Astrocyte (in vitro differentiated cells and primary cell): ENCODE measurements around the gene CCR4. TPM values are rescaled to one million over a fixed set of nuclear protein-coding genes. Genes with fewer than 3 reads are reported as not detected.

ENCODE experiments used
- DNase-seq: peaks from one replicate; pipeline ENCODE4 v3.0.0-alpha.2; 2010; ENCODE audit warnings: low read depth
- FAIRE-seq: peaks from 2 replicates; lab custom pipeline; 2011; peaks lifted over from hg19 to GRCh38; lab: Jason Lieb, UNC
- H2AFZ ChIP-seq: 2 replicates; pipeline ENCODE4 v1.6.0; 2012; ENCODE audit warnings: low read depth, low read length, inconsistent platforms
- H3K27ac ChIP-seq: 2 replicates; pipeline ENCODE4 v1.5.1; 2011; ENCODE audit warnings: low read depth, low read length, inconsistent platforms
- H3K27me3 ChIP-seq: 2 replicates; pipeline ENCODE4 v1.6.0; 2011; ENCODE audit warnings: low read length, inconsistent platforms; ENCODE audit not compliant: insufficient read depth
- H3K36me3 ChIP-seq: 2 replicates; pipeline ENCODE4 v1.5.1; 2011; ENCODE audit warnings: low read length, inconsistent platforms; ENCODE audit not compliant: insufficient read depth
- H3K4me1 ChIP-seq: 2 replicates; pipeline ENCODE4 v1.5.1; 2011; ENCODE audit warnings: low read length, inconsistent platforms; ENCODE audit not compliant: insufficient read depth
- H3K4me2 ChIP-seq: 2 replicates; pipeline ENCODE4 v1.6.0; 2012; ENCODE audit warnings: low read length, inconsistent platforms
- H3K4me3 ChIP-seq: 2 replicates; pipeline ENCODE4 v1.5.1; 2011; ENCODE audit warnings: low read depth, mild to moderate bottlenecking, low read length, inconsistent platforms; ENCODE audit not compliant: insufficient read depth
- H3K79me2 ChIP-seq: 2 replicates; pipeline ENCODE4 v1.6.0; 2012; ENCODE audit warnings: mild to moderate bottlenecking, low read length, inconsistent platforms; ENCODE audit not compliant: insufficient read depth
- H3K9ac ChIP-seq: 2 replicates; pipeline ENCODE4 v1.6.0; 2012; ENCODE audit warnings: mild to moderate bottlenecking, low read length, inconsistent platforms
- H3K9me3 ChIP-seq: 2 replicates; pipeline ENCODE4 v1.5.1; 2012; ENCODE audit warnings: low read depth, mild to moderate bottlenecking, low read length, inconsistent platforms; ENCODE audit not compliant: insufficient read depth
- H4K20me1 ChIP-seq: 2 replicates; pipeline ENCODE4 v1.6.0; 2012; ENCODE audit warnings: low read length, inconsistent platforms; ENCODE audit not compliant: insufficient read depth
- H3K27ac Mint-ChIP-seq: one replicate; pipeline ENCODE4 v1.8.0; 2021; ENCODE audit warnings: mild to moderate bottlenecking, mixed read lengths; ENCODE audit not compliant: unreplicated experiment
- H3K27me3 Mint-ChIP-seq: one replicate; pipeline ENCODE4 v1.8.0; 2021; ENCODE audit warnings: low read depth, mixed read lengths; ENCODE audit not compliant: unreplicated experiment
- H3K36me3 Mint-ChIP-seq: one replicate; pipeline ENCODE4 v1.8.0; 2021; ENCODE audit warnings: low read depth, mixed read lengths; ENCODE audit not compliant: unreplicated experiment
- H3K4me1 Mint-ChIP-seq: one replicate; pipeline ENCODE4 v1.8.0; 2021; ENCODE audit warnings: low read depth, mixed read lengths; ENCODE audit not compliant: unreplicated experiment
- H3K4me3 Mint-ChIP-seq: one replicate; pipeline ENCODE4 v1.8.0; 2021; ENCODE audit warnings: mild to moderate bottlenecking, moderate library complexity, mixed read lengths; ENCODE audit not compliant: unreplicated experiment
- H3K9me3 Mint-ChIP-seq: one replicate; pipeline ENCODE4 v1.8.0; 2021; ENCODE audit warnings: mild to moderate bottlenecking, mixed read lengths; ENCODE audit not compliant: unreplicated experiment
- CTCF ChIP-seq: IDR thresholded peaks from 2 replicates; pipeline ENCODE4 v1.5.1; 2011; ENCODE audit warnings: low read depth, mild to moderate bottlenecking, inconsistent platforms, low read length, moderate library complexity; ENCODE audit not compliant: insufficient read depth
- EZH2 ChIP-seq: IDR thresholded peaks from 2 replicates; pipeline ENCODE4 v1.6.1; 2012; ENCODE audit warnings: mild to moderate bottlenecking, low read length, inconsistent platforms; ENCODE audit not compliant: insufficient read depth
- total RNA-seq: library from RNA; stranded (reverse); gene quantifications from 2 replicates; pipeline ENCODE4 v1.2.1, GENCODE V29; 2021

The CCR4 gene
- total RNA-seq, 1 donor from 2014 or later: not detected

- Mint-ChIP-seq H3K27me3 (peaks cover 9% of the 10 kb centered on the region), H3K9me3 (peaks cover 5% of the 10 kb centered on the region), H3K27ac (no peak overlapping the region), H3K4me3 (no peak overlapping the region), H3K4me1 (peaks cover 11% of the 10 kb centered on the region), H3K36me3 (peaks cover 16% of the 10 kb centered on the region)
- Histone ChIP-seq H3K79me2 (no peaks in the 10 kb centered on the region), H3K27me3 (no peaks in the 10 kb centered on the region), H3K4me3 (no peak overlapping the region), H3K36me3 (no peaks in the 10 kb centered on the region), H3K4me2 (no peak overlapping the region), H3K4me1 (no peaks in the 10 kb centered on the region), H3K27ac (no peak overlapping the region), H4K20me1 (no peaks in the 10 kb centered on the region), H2AFZ (no peak overlapping the region), H3K9me3 (no peaks in the 10 kb centered on the region), H3K9ac (no peak overlapping the region)
- DNase-seq: no peak
- no peak for TF ChIP-seq EZH2
- FAIRE-seq: no peak
Measured at GRCh38 chr3:32989171-32989570, 37.7 kb downstream of the CCR4 start.

GRCh38 chr3:32990116-32990515, 38.7 kb downstream of the CCR4 start:
- Mint-ChIP-seq H3K27ac (no peak overlapping the region), H3K4me1 (peaks cover 11% of the 10 kb centered on the region), H3K36me3 (peaks cover 16% of the 10 kb centered on the region), H3K9me3 (peaks cover 5% of the 10 kb centered on the region), H3K4me3 (no peak overlapping the region), H3K27me3 (peaks cover 9% of the 10 kb centered on the region)
- H3K4me3 ChIP-seq: no peak overlapping the region
- H3K79me2 ChIP-seq: no peaks in the 10 kb centered on the region
- H3K4me1 ChIP-seq: no peaks in the 10 kb centered on the region
- H3K36me3 ChIP-seq: no peaks in the 10 kb centered on the region
- FAIRE-seq (no peak), DNase-seq (no peak)
- H3K27ac ChIP-seq: no peak overlapping the region
- H3K27me3 ChIP-seq: no peaks in the 10 kb centered on the region
- H3K4me2 ChIP-seq: no peak overlapping the region
- H3K9me3 ChIP-seq: no peaks in the 10 kb centered on the region
- H2AFZ ChIP-seq: no peak overlapping the region
- H3K9ac ChIP-seq: no peak overlapping the region
- no peaks in the 10 kb centered on the region for H4K20me1 ChIP-seq
- TF ChIP-seq EZH2: no peak
- TF ChIP-seq CTCF: no peak

GRCh38 chr3:32991781-32992180, 40.3 kb downstream of the CCR4 start:
- H3K4me3 ChIP-seq: no peak overlapping the region
- H3K9me3 ChIP-seq: no peaks in the 10 kb centered on the region
- no peaks in the 10 kb centered on the region for H4K20me1 ChIP-seq
- no peak overlapping the region for H3K4me2 ChIP-seq
- H3K27ac ChIP-seq: no peak overlapping the region
- no peaks in the 10 kb centered on the region for H3K79me2 ChIP-seq
- DNase-seq (no peak), FAIRE-seq (no peak)
- peaks cover 15% of the 10 kb centered on the region for H3K36me3 Mint-ChIP-seq
- no peak overlapping the region for H3K27ac Mint-ChIP-seq
- no peak for TF ChIP-seq EZH2
- TF ChIP-seq CTCF: no peak
- no peak overlapping the region for H3K9ac ChIP-seq
- peaks cover 6% of the 10 kb centered on the region for H3K27me3 Mint-ChIP-seq
- H3K4me1 Mint-ChIP-seq: peaks cover 11% of the 10 kb centered on the region
- no peaks in the 10 kb centered on the region for H3K4me1 ChIP-seq
- no peaks in the 10 kb centered on the region for H3K27me3 ChIP-seq
- peaks cover 5% of the 10 kb centered on the region for H3K9me3 Mint-ChIP-seq
- H3K36me3 ChIP-seq: no peaks in the 10 kb centered on the region
- no peak overlapping the region for H3K4me3 Mint-ChIP-seq
- no peak overlapping the region for H2AFZ ChIP-seq
